ENCODE measurements around the gene INPP5E. TPM values are rescaled to one million over a fixed set of nuclear protein-coding genes. Genes with fewer than 3 reads are reported as not detected.

INPP5E gene
- total and polyA plus RNA-seq, 2 experiments from 2014 or later: 5.8 to 13.4 TPM

- H2AFZ ChIP-seq: no peak overlapping the region
- H3K4me1 ChIP-seq (ENCODE audit: insufficient read depth): no peaks in the 10 kb centered on the region
- H4K20me1 ChIP-seq (replicated peaks; ENCODE audit: insufficient read depth): no peaks in the 10 kb centered on the region; the same call in 1 of the 2 replicates
- H3K4me3 Mint-ChIP-seq: no peak overlapping the region
- TF ChIP-seq CTCF (conservative IDR thresholded peaks at IDR 0.05; ENCODE audit: low read depth in 2 of 2) (peak; percentile 90 to 96), REST (IDR thresholded peaks at IDR 0.05; ENCODE audit: unreplicated experiment) (no peak)
- H3K79me2 ChIP-seq (replicated peaks; ENCODE audit: insufficient read depth): no peaks in the 10 kb centered on the region
- H3K4me3 ChIP-seq: no peak overlapping the region
- H3K27me3 Mint-ChIP-seq (ENCODE audit: insufficient read depth, low read depth, poor library complexity): peaks cover 18% of the 10 kb centered on the region
- H3K36me3 Mint-ChIP-seq (ENCODE audit: low read depth): no peaks in the 10 kb centered on the region
- DNase-seq (ENCODE audit: low spot score) (peak; percentile 81), ATAC-seq (peak; percentile 56)
- H3K9me2 ChIP-seq (ENCODE audit: insufficient read depth): no peaks in the 10 kb centered on the region
- H3K27ac Mint-ChIP-seq: no peak overlapping the region
- H3K4me2 ChIP-seq: no peak overlapping the region
- H3K4me1 Mint-ChIP-seq: no peaks in the 10 kb centered on the region; the same call in 2 of the 3 replicates
- H3K27me3 ChIP-seq (ENCODE audit: insufficient read depth): no peaks in the 10 kb centered on the region
- H3F3A ChIP-seq (replicated peaks; ENCODE audit: low read depth): 0 out of 2 replicates have a peak, but pooled peaks cover 12% of the 10 kb centered on the region
- H3K27ac ChIP-seq (ENCODE audit: low read depth): no peak overlapping the region
- no peaks in the 10 kb centered on the region for H3K9me3 Mint-ChIP-seq
- no peaks in the 10 kb centered on the region for H3K36me3 ChIP-seq (ENCODE audit: insufficient read depth)
Observed at GRCh38 chr9:136488247-136489214, 48.9 kb upstream of the INPP5E start.

GRCh38 chr9:136487672-136488071 is 48.0 kb upstream of the INPP5E start:
- peaks cover 20% of the 10 kb centered on the region for H3K27me3 Mint-ChIP-seq (ENCODE audit: insufficient read depth, low read depth, poor library complexity)
- H3K4me1 ChIP-seq (ENCODE audit: insufficient read depth): no peaks in the 10 kb centered on the region
- H3K4me3 ChIP-seq: no peak overlapping the region
- no peaks in the 10 kb centered on the region; the same call in 2 of the 3 replicates for H3K4me1 Mint-ChIP-seq
- H3K27ac ChIP-seq (ENCODE audit: low read depth): no peak overlapping the region
- H3K4me2 ChIP-seq: no peak overlapping the region
- DNase-seq (ENCODE audit: low spot score) (no peak), ATAC-seq (no peak)
- no peaks in the 10 kb centered on the region for H3K36me3 ChIP-seq (ENCODE audit: insufficient read depth)
- no peaks in the 10 kb centered on the region for H3K36me3 Mint-ChIP-seq (ENCODE audit: low read depth)
- H3K27me3 ChIP-seq (ENCODE audit: insufficient read depth): no peaks in the 10 kb centered on the region
- no peak overlapping the region for H3K27ac Mint-ChIP-seq
- no peaks in the 10 kb centered on the region for H3K9me2 ChIP-seq (ENCODE audit: insufficient read depth)
- 0 out of 2 replicates have a peak, but pooled peaks cover 10% of the 10 kb centered on the region for H3F3A ChIP-seq (replicated peaks; ENCODE audit: low read depth)
- H4K20me1 ChIP-seq (replicated peaks; ENCODE audit: insufficient read depth): no peaks in the 10 kb centered on the region; the same call in 1 of the 2 replicates
- H3K4me3 Mint-ChIP-seq: no peak overlapping the region
- H2AFZ ChIP-seq: no peak overlapping the region
- peaks cover 1% of the 10 kb centered on the region for H3K79me2 ChIP-seq (replicated peaks; ENCODE audit: insufficient read depth)
- no peaks in the 10 kb centered on the region for H3K9me3 Mint-ChIP-seq
- TF ChIP-seq CREB1 (CRISPR knock-in tag; IDR thresholded peaks at IDR 0.05; ENCODE audit: low read depth): no peak
- TF ChIP-seq STAT1 (IDR thresholded peaks at IDR 0.05; ENCODE audit: unreplicated experiment): no peak
- TF ChIP-seq ZNF331 (CRISPR knock-in tag; IDR thresholded peaks at IDR 0.05; ENCODE audit: low read depth): no peak
- TF ChIP-seq POLR2AphosphoS5 (IDR thresholded peaks at IDR 0.05; ENCODE audit: low read depth): no peak
- TF ChIP-seq JUNB (IDR thresholded peaks at IDR 0.05; ENCODE audit: unreplicated experiment): no peak
- TF ChIP-seq ZNF462 (CRISPR knock-in tag; IDR thresholded peaks at IDR 0.05): no peak
- TF ChIP-seq NANOG (IDR thresholded peaks at IDR 0.05; ENCODE audit: borderline replicate concordance): no peak
